ENCODE data around the gene RHOBTB1. TPM values are rescaled to one million over a fixed set of nuclear protein-coding genes. Genes with fewer than 3 reads are reported as not detected.

RHOBTB1 gene
- total and polyA plus RNA-seq, 9 of the 15 experiments (the other 6 are each of a cell fraction or from before 2014, with no cell fraction given) = 1.7 to 11.7 (median 9.3) TPM

DNA sequence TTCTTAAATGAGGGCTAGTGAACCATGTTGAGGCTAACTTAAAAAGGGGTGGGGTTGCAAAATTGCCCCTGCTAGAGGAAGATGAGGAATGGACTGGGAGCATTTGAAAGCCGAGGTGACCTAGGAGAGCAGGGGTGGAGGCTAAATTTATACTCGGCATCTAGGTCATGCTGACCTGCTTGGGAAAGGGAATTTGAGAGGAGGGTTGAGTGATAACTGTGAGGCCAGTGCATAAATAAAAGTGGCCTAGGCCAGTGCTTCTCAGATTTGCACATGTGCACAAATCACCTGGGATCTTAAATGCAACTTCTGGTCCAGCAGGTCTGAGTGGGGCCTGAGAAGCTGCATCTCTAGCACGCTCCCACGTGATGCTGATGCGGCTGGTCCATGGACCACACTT, 95.3 kb downstream of the RHOBTB1 start:
- Histone ChIP-seq H3K27ac (ENCODE audit: extremely low read depth, low read depth, low read length) (no peak overlapping the region), H3K36me3 (ENCODE audit: control insufficient read depth, insufficient read depth, low read length) (no peaks in the 10 kb centered on the region), H3K4me2 (ENCODE audit: insufficient read depth, low read length) (no peak overlapping the region), H3K9ac (ENCODE audit: insufficient read depth in 1 of 2, low read depth in 2 of 2, low read length in 2 of 2) (no peak overlapping the region), H3K4me3 (no peak overlapping the region), H3K4me1 (replicated peaks in 1 of 2; ENCODE audit: control insufficient read depth in 2 of 2, insufficient read depth in 2 of 2, low read length in 2 of 2) (no peaks in the 10 kb centered on the region), H3K9me1 (ENCODE audit: control insufficient read depth, insufficient read depth, low read length) (no peaks in the 10 kb centered on the region), H3K79me2 (ENCODE audit: control insufficient read depth, insufficient read depth, low read length) (no peaks in the 10 kb centered on the region), H4K20me1 (replicated peaks; ENCODE audit: control insufficient read depth, insufficient read depth, low read length) (no peaks in the 10 kb centered on the region), H2AFZ (ENCODE audit: low read depth, low read length) (no peak overlapping the region), H3K9me3 (replicated peaks; ENCODE audit: control insufficient read depth, insufficient read depth, low read depth, low read length) (no peaks in the 10 kb centered on the region), H3K27me3 (ENCODE audit: control insufficient read depth in 2 of 2, insufficient read depth in 2 of 2, low read length in 2 of 2) (peaks cover 0 to 2% of the 10 kb centered on the region in 2 experiments; a peak in 1 of 5 replicates)
- FAIRE-seq (no peak), DNase-seq (ENCODE audit: extremely low read depth in 1 of 4, low spot score in 3 of 4) (no peak), ATAC-seq (no peak)
- intact Hi-C loops (cut with micrococcal nuclease) (no loop called here), in situ Hi-C loops (cut with MboI) (no loop called here)
- ChIA-PET CTCF (ENCODE audit: low intra/inter-chr PET ratio) (no interaction called here), POLR2A (interaction anchor here (1.0 kb wide), 1 partner anchor 10 kb away, joined by 3 read pairs; no protein-coding TSS in a partner anchor)
- WGBS (ENCODE audit: insufficient coverage, low coverage, missing lambda C conversion rate) = 35% methylated on average over 5 of the region's 5 CpGs
- no TSS peak for BruUV-seq (replicated peaks)
- TF ChIP-seq CHCHD3 (CRISPR knock-in tag; IDR thresholded peaks at IDR 0.05) (no peak), ZNF75A (CRISPR knock-in tag; IDR thresholded peaks at IDR 0.05) (no peak), OTX1 (CRISPR knock-in tag; IDR thresholded peaks at IDR 0.05) (no peak), LCOR (CRISPR knock-in tag; IDR thresholded peaks at IDR 0.05) (no peak), TARDBP (IDR thresholded peaks at IDR 0.05) (no peak), RBFOX2 (IDR thresholded peaks at IDR 0.05; ENCODE audit: low read depth, low read length) (no peak), ZBTB8A (IDR thresholded peaks at IDR 0.05; ENCODE audit: partially characterized antibody) (no peak)
- TF ChIP-seq, protein P1, sequence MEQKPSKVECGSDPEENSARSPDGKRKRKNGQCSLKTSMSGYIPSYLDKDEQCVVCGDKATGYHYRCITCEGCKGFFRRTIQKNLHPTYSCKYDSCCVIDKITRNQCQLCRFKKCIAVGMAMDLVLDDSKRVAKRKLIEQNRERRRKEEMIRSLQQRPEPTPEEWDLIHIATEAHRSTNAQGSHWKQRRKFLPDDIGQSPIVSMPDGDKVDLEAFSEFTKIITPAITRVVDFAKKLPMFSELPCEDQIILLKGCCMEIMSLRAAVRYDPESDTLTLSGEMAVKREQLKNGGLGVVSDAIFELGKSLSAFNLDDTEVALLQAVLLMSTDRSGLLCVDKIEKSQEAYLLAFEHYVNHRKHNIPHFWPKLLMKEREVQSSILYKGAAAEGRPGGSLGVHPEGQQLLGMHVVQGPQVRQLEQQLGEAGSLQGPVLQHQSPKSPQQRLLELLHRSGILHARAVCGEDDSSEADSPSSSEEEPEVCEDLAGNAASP (IDR thresholded peaks at IDR 0.05) = no peak
- TF ChIP-seq, protein P2, sequence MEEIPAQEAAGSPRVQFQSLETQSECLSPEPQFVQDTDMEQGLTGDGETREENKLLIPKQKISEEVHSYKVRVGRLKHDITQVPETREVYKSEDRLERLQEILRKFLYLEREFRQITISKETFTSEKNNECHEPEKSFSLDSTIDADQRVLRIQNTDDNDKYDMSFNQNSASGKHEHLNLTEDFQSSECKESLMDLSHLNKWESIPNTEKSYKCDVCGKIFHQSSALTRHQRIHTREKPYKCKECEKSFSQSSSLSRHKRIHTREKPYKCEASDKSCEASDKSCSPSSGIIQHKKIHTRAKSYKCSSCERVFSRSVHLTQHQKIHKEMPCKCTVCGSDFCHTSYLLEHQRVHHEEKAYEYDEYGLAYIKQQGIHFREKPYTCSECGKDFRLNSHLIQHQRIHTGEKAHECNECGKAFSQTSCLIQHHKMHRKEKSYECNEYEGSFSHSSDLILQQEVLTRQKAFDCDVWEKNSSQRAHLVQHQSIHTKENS (CRISPR knock-in tag; IDR thresholded peaks at IDR 0.05) = no peak

All from K562 (cell line).